GM12801 (cell line): ENCODE results near the gene ABCC4.

ENCODE experiments used
- CTCF ChIP-seq: IDR thresholded peaks from one replicate; pipeline ENCODE4 v1.5.1; 2011; ENCODE audit warnings: control low read depth; ENCODE audit not compliant: insufficient read length; ENCODE audit errors: extremely low read depth

Gene ABCC4

GRCh38 chr13:95122063-95122462 is 179.2 kb downstream of the ABCC4 start:
- no peak for TF ChIP-seq CTCF

DNA sequence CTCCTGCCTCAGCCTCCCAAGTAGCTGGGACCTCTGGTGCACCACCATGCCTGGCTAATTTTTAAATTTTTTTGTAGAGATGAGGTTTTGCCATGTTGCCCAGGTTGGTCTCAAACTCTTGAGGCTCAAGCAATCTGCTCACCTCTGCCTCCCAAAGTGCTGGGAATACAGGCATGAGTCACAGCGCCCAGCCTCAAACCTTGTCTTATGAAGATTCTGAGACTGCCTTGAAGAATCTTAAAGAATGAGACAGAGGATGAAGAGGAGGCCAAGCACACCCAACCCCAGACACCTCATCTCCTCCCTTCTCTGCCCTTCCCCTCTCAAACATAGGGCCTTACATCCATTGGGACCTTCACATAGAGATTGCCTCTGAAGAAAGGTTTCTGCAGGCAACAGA is 179.7 kb downstream of the ABCC4 start:
- TF ChIP-seq CTCF = no peak

- TF ChIP-seq CTCF = no peak
Measured at GRCh38 chr13:95120650-95121049, 180.6 kb downstream of the ABCC4 start.

DNA sequence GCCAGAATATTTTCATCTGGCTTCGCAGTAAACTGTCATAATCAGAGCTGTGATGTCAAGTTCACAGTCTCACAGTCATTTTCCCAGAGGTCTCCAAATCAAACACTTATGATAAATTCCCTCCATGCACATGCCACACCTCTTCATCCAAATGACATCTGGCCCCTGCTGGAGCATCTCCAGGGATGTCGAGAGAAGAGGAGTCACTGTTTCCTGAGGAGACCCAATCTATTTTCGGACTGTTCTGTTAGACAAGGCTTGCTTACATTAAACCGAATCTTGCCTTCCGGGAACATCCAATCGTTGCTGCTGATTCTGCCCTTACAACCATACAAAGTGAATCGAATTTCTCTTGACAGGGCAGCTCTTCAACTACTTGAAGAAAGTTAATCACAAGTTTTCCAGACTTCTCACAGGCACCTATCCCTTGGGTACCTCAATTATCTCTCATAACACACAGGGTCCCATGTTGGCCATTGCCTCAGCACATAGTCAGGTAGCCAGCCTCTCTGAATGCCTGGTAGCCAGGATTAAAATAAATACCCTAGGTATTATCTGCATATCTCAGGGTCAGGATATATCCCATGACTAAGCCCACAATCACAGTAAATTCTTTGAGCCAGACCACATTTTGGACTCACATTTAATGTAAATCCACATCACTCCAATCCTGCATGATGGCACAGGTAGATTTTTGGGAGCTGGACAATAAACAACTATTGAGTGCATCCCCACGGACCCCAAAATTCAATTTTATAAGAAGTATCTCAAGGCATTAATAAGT is 182.5 kb downstream of the ABCC4 start:
- TF ChIP-seq CTCF = no peak

- TF ChIP-seq CTCF = no peak
Measured at GRCh38 chr13:95117092-95117491, 184.2 kb downstream of the ABCC4 start.

- TF ChIP-seq CTCF = no peak
Measured at GRCh38 chr13:95115525-95115924, 185.7 kb downstream of the ABCC4 start.

- TF ChIP-seq CTCF = no peak
Measured at GRCh38 chr13:95113601-95114000, 187.7 kb downstream of the ABCC4 start.
